Measurements from ENCODE around the gene PID1.
"Not testable (repeated sequence)": the region's sequence is repeated elsewhere in the genome, so short reads cannot be mapped to it uniquely, and the experiment has no call there.

PID1 gene

DNA sequence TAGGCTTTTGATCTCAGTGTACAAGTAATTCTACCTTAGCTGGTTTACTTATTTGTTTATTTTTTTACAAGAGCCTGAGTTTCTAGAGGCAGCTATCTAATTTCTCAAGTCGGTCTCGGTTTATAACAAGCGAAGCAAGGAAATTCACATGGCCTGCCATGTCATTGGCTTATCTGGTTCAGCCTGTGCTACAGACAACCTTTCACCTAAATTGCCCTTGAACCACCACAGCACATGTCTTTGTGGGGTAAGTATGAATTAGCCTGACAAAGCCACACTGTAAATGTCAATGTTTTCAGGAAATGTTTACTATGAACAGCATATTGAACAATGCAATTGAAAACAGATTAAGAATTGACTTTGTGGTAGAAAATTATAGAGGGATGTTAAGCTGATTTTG lies 167.1 kb downstream of the PID1 start:
- no peak for DNase-seq

DNA sequence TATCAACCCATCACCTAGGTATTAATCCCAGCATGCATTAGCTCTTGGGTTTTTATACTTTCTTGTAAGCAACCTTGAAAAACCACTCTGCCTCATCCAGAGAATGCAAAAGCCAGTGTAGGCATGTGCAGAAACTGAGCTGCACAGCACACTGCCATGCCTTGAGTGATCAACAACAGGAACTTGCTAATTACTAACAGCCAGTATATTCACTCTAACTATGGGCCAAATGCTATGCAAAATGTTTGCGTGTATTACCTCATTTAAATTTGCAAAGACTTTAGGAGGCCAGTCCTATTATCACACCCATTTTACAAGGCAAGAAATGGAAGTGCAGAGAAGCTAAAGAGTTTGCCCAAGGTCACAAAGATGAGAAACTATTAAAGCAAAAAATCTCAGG lies 169.8 kb downstream of the PID1 start:
- no peak for DNase-seq

DNA sequence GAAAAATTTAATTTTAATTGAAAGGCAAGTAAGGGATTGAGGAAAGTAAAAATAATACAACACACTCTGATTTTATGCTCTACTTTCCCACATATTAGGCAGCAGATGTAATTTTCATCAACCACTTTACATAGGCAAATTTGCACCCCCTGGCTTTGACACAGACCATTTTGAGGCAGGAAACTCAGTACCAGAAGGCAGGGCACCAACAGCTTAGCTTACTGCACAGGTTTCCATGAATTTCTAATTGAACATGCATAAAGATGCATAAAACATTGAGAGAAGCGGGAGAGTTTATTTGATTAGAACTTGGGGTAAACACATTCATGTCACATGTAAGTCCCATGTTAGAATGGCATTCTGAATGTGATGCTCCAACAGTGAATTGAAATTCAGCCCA lies 171.9 kb downstream of the PID1 start:
- DNase-seq: no peak

DNA sequence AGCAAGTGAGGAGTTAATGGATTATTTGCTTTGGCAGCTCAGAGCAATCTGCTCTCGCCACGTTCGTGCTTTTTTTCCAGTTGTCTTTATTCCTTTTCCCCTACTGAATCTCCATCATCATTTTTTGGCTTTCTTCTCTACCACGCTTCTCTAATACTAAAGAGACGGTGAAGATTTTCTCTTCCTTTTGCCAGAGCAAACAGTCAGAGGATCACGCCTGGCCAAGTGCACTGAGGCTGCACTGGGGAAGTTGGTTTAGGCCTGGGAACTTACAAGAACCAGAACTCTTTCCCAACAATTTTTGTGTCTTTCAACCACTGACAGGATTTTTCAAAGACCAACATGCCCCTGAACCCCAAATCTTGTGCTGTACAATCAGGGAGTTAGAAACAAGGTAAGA lies 172.3 kb downstream of the PID1 start:
- DNase-seq: no peak

DNA sequence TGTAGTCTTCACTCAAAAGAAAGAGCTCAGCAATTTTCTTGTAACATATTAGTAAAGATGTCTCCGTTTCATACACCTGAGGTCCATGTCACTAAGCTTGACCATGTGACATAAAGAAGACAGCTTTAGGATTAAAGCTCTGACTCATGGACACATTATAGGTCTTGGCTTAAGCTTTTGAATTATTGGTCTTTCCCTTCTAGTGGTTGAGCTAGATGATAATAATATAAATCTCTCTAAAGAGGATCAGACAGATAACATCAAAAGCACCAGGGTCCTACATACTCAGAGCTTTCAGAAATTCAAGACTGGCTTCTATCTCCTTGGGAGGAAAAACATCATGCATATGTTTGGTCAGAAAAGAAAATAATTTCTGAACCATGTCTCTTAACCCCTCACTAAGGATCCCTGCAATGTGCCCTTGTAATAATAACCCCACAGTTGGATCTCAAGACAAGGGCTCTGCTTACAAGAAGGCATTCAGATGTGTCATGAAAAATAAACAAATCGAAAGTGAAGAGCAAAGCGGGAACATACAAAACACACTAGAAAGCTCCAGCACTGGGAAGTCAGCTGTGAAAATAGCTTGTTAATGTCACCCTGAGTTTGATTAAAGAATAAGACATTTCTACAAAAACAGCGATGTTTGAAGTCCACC lies 174.5 kb downstream of the PID1 start:
- DNase-seq: no peak

- no peak for DNase-seq
Observed at GRCh38 chr2:229095472-229095871, 175.6 kb downstream of the PID1 start.

GRCh38 chr2:229090225-229090624 lies 180.9 kb downstream of the PID1 start:
- DNase-seq: no peak

GRCh38 chr2:229089776-229090175 lies 181.3 kb downstream of the PID1 start:
- no peak for DNase-seq

GRCh38 chr2:229088966-229089700 lies 182.0 kb downstream of the PID1 start:
- no peak for DNase-seq

- no peak for DNase-seq
Observed at GRCh38 chr2:229088517-229088913, 182.6 kb downstream of the PID1 start.

DNA sequence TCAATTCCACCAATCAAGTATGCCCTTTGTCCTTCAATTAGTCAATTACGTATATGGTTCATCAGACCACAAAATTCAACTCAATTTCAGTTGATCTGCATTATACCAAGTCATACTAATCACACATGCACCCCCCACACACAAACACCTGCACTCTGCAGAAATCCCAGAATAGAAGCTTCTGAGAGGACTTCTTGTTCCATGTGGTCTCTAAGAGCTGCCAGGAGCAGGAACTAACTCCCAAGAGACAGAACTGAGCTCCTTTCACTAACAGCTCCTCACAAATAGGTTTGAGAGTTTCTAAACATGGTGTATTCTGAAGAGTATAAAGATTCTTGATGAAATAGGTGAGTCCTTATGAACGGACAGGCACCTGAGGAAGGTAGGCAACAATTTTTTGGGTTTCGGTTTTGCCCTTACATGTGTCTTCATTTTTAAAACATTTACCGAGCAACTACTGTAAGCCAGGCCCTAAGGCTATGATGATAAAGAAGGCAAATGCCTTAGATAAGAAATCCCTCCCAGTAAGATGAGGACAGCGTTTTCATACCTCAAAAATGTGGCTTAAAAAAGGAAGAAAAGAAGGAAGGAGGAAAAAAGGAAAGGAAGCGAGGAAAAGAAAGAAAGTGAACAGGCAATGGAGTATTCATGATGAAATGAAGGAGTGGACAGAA lies 183.1 kb downstream of the PID1 start:
- DNase-seq: no peak

GRCh38 chr2:229087267-229087666 lies 183.8 kb downstream of the PID1 start:
- DNase-seq: no peak

DNA sequence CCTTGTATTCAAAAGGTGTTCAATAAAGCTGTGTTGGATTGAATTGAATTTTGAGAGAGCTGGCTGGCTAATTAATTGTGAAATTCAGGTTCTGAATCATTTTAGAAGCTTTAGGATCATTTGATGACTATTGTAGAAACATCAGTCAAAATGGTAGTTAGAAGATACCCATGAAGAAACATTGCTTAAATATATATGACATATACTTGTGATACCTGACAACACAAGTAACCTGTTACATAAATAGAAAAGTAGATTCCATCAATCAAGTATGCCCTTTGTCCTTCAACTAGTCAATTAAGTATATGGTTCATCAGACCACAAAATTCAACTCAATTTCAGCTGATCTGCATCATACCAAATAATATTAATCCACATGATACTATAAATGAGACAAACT lies 185.6 kb downstream of the PID1 start:
- DNase-seq: no peak

DNA sequence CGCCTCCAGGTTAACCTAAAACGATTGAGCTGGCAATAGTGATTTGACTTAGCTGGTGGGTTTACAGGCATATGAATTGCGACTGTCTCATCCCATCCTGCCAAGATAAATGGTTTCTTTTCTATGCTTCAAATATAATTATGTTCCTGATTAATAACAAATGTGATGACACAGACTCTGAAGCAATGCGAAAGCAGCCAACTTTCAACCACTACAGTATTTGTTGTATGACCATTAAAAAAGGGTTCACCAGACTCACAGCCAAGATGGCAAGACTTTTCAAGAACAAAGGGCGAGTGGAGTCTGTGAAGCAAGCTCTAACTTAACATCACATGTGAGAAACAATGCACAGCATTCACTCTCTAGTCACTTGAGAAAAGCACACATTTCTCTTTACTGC lies 186.6 kb downstream of the PID1 start:
- DNase-seq: no peak

DNA sequence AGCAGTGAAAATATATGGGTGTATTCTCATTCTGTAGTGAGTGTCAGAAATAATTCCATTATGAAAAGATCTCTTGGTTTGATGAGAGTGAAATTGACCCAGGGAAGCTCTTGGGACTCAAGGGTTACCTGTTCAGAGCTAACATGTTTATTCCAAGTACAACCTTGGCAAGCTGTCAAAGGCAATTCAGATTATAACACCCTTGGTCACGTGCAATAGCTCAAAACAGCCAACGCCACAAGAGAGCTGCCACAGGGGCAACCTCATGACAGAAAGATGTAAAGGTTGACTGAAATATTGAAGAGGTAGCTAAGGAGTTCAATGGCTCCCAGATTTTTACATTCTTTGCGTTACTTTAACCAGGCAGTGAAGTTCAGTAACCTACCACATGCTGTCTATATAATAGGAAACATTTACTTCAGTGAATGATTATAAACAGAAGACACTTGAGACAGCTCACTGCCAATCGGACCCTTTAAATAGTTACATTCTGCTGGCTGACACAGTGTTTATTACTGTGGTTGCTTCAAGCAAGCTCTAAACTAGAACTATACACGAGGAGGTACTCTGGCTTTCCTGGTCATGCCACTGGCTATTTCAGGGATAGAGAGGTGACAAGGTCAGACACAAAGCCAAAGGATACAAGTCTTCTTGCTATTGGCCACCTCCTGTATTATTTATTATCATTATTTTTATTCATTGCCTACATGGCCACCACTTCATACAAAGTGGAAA lies 187.3 kb downstream of the PID1 start:
- peak; percentile 77 for DNase-seq

GRCh38 chr2:229081411-229081810 lies 189.7 kb downstream of the PID1 start:
- no peak for DNase-seq

- no peak for DNase-seq
Observed at GRCh38 chr2:229080172-229080571, 190.9 kb downstream of the PID1 start.

- DNase-seq: not testable (repeated sequence)
Observed at GRCh38 chr2:229076886-229077285, 194.2 kb downstream of the PID1 start.

DNA sequence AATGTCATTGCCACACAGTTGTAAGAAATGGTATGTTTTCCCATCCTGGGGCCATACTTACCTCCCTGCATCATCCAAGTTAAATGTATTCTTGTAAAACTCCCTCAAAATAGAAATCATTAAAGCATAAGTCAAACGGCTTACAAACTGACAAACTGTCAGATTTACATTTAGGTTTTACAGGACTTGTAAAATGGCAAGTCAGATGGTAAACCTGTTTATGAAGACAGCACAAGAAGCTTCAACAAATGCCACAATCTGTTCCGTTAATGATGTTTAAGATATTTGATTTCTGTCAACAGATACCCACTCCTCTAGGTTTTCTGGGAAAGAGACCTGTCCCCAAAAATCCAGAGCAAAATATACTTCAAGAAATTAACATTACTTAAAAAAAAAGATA lies 197.2 kb downstream of the PID1 start:
- no peak for DNase-seq

DNA sequence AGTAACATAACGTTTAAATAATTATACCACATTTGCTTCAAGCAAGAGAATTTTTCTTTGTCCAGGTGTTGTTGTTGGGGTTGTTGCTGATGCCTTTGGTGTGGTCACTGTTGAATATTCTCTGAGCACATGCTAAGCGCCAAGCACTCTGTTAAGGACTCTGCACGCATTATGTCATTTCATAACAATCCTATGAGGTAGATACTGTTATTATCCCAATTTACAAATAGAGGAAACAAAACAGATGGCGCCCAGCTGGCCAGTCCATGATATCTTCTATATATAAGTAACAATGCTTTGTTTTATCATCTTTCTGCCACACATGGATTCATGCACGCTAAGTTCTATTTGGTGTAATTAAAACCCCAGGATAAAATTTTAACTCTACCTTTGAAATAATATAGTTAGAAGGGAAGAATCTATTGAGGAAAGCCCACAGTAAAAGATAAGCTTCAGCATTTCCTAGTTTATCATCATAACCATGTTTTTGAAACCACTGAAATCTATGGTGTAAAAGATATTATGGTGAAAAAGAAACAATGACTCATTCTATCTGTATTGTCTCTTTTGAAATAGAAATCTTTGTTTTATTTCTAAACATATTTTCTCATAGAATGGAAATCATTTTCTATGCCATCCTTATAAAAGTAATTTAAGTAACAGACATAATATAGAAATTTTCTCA lies 199.7 kb downstream of the PID1 start:
- DNase-seq: no peak

DNA sequence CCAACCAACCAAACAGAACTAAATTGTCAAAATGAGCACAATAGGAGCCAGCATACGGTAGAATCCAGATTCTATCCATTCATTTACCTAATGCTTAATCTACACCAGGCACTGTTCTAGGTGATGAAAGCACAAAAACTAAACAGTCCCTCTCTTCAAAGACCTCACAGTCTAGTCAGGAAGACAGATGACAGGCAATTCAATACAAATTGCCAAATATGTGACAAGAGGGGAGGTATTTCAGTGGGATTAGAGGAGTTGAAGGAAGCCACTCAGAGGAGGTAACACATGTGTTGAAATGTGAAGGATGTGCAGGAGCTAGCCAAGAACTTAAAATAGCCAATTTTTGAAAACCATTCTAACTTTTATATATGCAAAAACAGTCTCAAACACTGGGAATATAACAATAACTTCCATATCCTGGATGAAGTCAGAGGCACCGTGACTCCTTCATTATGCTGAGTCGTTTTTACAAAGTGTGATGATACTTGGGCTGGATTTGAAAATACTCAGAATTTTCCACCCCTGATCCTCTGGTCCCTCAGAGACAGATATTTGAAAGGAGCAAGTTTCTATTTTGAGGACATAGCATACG lies 204.9 kb downstream of the PID1 start:
- no peak for DNase-seq

- no peak for DNase-seq
Observed at GRCh38 chr2:229064749-229065148, 206.3 kb downstream of the PID1 start.

- no peak for DNase-seq
Observed at GRCh38 chr2:229060147-229060546, 210.9 kb downstream of the PID1 start.

Data from NCI-H1436 (cell line).